ENCODE results near the gene KLHL22. TPM values are rescaled to one million over a fixed set of nuclear protein-coding genes. Genes with fewer than 3 reads are reported as not detected.

The KLHL22 gene
- total and polyA plus RNA-seq, 2 of the 4 experiments (the other 2 are of a cell fraction) = 27.1 to 30.1 TPM

GRCh38 chr22:20487715-20488114, 7.9 kb downstream of the KLHL22 start:
- WGBS, 2 experiments (ENCODE audit: extremely low coverage in 2 of 2, insufficient read length in 1 of 2) = no CpG with 5 or more reads among the region's 2 CpGs
- H3K23ac ChIP-seq (ENCODE audit: low read depth, low read length) = no peak overlapping the region; the same call in 1 of the 2 replicates

More at GRCh38 chr22:20487715-20488114, 7.9 kb downstream of the KLHL22 start:
- CTCF ChIA-PET = no interaction called here
- no peak overlapping the region for H4K5ac ChIP-seq (ENCODE audit: low read depth, low read length)
- H4K8ac ChIP-seq (ENCODE audit: low read depth in 2 of 2, low read length in 2 of 2) = no peak overlapping the region
- H2BK5ac ChIP-seq (ENCODE audit: low read depth, low read length, poor library complexity, severe bottlenecking) = no peak overlapping the region
- no peak overlapping the region for H3K27ac ChIP-seq (ENCODE audit: insufficient read depth, low read length)
- POLR2A ChIA-PET (ENCODE audit: unreplicated experiment) = no interaction called here
- TF ChIP-seq SMC3 (IDR thresholded peaks at IDR 0.05; ENCODE audit: low read depth, low read length) = no peak
- H3K4ac ChIP-seq (ENCODE audit: low read depth, low read length) = no peak overlapping the region
- H3K9me3 ChIP-seq (ENCODE audit: control insufficient read depth, insufficient read depth, low read length) = no peaks in the 10 kb centered on the region
- H2AK9ac ChIP-seq (replicated peaks; ENCODE audit: low read depth, low read length, poor library complexity) = no peak overlapping the region
- H3K4me1 ChIP-seq (ENCODE audit: control insufficient read depth, insufficient read depth, low read length) = peaks cover 1% of the 10 kb centered on the region; the same call in 1 of the 2 replicates
- no peak overlapping the region for H2BK120ac ChIP-seq (ENCODE audit: low read depth, low read length)
- H3K36me3 ChIP-seq (ENCODE audit: control insufficient read depth, insufficient read depth, low read length) = peaks cover 15% of the 10 kb centered on the region
- peaks cover 40% of the 10 kb centered on the region for H4K20me1 ChIP-seq (ENCODE audit: insufficient read depth, low read length)
- H4K91ac ChIP-seq (ENCODE audit: insufficient read depth, low read depth, low read length) = no peak overlapping the region
- H2BK15ac ChIP-seq (ENCODE audit: low read depth, low read length) = no peak overlapping the region
- dilution Hi-C loops (cut with HindIII; ENCODE audit: low sequenced_read_pairs, unreplicated experiment) = no loop called here
- H3K9me1 ChIP-seq (ENCODE audit: insufficient read depth, low read length) = peaks cover 17% of the 10 kb centered on the region
- no peak overlapping the region for H3K18ac ChIP-seq (ENCODE audit: low read depth, low read length)
- H2BK20ac ChIP-seq (ENCODE audit: low read depth, low read length) = no peak overlapping the region
- in situ Hi-C loops (cut with MboI; ENCODE audit: low sequenced_read_pairs) = no loop called here
- no peak overlapping the region for H2AFZ ChIP-seq (replicated peaks; ENCODE audit: low read length, poor library complexity)
- no peak overlapping the region for H3K9ac ChIP-seq (ENCODE audit: low read depth, low read length)
- H3K56ac ChIP-seq (ENCODE audit: extremely low read depth, insufficient read depth, low read length) = no peak overlapping the region
- H3K14ac ChIP-seq (replicated peaks; ENCODE audit: low read depth, low read length) = no peak overlapping the region
- no peak overlapping the region for H2AK5ac ChIP-seq (ENCODE audit: low read depth, low read length)
- intact Hi-C loops (cut with micrococcal nuclease) = no loop called here
- no peak for DNase-seq
- peaks cover 54 to 84% of the 10 kb centered on the region in 2 experiments for H3K79me1 ChIP-seq (ENCODE audit: low read depth in 1 of 2, low read length in 2 of 2)
- H3K4me2 ChIP-seq (ENCODE audit: low read depth, low read length) = no peak overlapping the region
- no TSS peak for BruUV-seq (replicated peaks)
- no peak overlapping the region for H3K4me3 ChIP-seq (ENCODE audit: insufficient read depth, low read depth, low read length)
- no peaks in the 10 kb centered on the region for H3K27me3 ChIP-seq (ENCODE audit: control insufficient read depth, insufficient read depth, low read length)
- ATAC-seq (ENCODE audit: low read depth) = no peak

Data from IMR-90 (cell line).